ENCODE results near the gene MAPK12.

- no peak for TF ChIP-seq POLR2A (IDR thresholded peaks at IDR 0.05)
- TF ChIP-seq CTCF (IDR thresholded peaks at IDR 0.05): no peak
Measured at GRCh38 chr22:50227579-50228215, 33.8 kb downstream of the MAPK12 start.

All from Peyer's patch (tissue), 4 donors.